NCI-H82 (cell line): ENCODE results near the gene ASAP3.

Experiments
- DNase-seq: peaks from one replicate; lab custom pipeline; 2025; lab: John Stamatoyannopoulos, UW

Gene ASAP3

GRCh38 chr1:23483321-23484252 lies at the start of gene ASAP3:
Gene ASAP3, minus strand, starts transcription at chr1:23484179. Its CDS starts 46 bp downstream, at chr1:23484133.
- no peak for DNase-seq

- peak; percentile 28 for DNase-seq
These were observed 49.5 kb upstream of the ASAP3 start for GRCh38 chr1:23533246-23534023.

GRCh38 chr1:23531562-23532094 lies 47.6 kb upstream of the ASAP3 start:
- DNase-seq: no peak

DNA sequence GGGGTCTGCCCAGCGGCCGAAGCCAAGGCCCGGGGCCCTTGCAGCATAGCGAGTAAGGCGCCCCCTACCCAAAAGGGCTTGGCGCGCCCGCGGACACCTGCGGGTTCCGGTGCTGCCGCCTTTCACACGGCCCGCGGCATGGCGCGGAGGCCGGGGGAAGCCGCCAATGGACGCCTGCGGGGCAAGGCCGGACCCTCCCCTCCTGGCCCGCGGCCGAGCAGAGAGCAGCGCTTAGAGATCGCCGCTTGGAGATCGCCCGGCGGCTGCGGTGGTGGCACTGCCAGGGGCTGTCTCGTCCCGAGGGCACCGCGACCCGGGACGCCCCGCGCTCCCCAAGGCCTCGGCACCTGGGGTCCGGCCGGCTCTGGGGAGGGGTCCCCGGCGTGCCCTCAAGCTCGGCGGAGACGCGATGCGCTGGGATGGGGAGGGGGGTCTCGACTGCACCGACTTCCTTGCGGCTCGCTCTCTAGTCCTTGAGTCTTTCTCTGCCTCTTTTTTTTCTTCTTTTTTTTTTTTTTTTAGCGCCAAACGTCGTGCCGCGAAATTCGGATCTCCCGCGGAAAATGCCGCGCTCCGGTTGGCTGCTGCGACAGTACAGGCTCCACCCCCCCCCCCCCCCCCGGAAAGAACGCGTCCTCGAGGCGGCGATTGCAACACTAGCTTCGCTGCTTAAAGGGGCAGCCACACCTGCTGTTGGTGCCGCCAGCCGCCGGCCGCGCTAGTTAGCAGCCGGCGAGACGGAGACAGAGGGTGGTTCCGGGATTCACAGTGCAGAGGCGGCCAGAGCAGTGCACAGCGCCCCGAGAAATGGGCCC lies 47.0 kb upstream of the ASAP3 start, which contains the start of gene E2F2:
E2F2 (minus strand) TSS at position 487 of the 815 bp plus-strand sequence; CDS start at position 47, 440 bp downstream.
- peak; percentile 95 for DNase-seq

DNA sequence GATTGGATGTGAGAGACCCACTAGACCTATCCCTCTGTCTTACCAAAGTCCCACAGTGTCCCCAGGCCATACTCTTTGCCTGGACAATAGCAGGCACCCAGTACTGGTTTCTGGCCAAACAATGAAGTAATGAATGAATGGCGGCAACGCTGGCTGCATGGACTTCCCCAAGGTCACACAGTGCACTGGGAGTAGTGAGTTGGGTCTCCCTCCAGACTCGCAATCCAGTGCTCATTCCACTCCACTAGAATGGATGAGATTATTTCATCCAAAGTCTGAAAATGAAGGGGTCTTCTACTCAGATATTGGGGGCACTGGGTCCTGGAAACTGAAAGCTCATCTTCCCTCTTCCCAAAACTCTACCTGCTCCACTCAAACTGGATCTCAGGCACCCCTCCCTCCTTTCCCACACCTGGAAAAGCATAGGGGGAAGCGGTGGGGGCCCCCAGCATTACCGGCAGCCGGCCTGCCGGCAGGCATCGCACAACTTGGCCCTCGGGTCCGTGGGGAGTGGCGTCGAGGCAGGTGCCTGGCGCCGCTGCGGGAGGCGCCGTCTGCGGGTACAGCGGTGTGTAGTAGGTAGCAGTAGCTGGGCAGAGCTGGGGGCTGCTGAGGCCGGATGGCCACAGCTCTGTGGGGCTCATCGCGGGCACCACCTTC lies 46.2 kb upstream of the ASAP3 start:
- DNase-seq: peak; percentile 59

DNA sequence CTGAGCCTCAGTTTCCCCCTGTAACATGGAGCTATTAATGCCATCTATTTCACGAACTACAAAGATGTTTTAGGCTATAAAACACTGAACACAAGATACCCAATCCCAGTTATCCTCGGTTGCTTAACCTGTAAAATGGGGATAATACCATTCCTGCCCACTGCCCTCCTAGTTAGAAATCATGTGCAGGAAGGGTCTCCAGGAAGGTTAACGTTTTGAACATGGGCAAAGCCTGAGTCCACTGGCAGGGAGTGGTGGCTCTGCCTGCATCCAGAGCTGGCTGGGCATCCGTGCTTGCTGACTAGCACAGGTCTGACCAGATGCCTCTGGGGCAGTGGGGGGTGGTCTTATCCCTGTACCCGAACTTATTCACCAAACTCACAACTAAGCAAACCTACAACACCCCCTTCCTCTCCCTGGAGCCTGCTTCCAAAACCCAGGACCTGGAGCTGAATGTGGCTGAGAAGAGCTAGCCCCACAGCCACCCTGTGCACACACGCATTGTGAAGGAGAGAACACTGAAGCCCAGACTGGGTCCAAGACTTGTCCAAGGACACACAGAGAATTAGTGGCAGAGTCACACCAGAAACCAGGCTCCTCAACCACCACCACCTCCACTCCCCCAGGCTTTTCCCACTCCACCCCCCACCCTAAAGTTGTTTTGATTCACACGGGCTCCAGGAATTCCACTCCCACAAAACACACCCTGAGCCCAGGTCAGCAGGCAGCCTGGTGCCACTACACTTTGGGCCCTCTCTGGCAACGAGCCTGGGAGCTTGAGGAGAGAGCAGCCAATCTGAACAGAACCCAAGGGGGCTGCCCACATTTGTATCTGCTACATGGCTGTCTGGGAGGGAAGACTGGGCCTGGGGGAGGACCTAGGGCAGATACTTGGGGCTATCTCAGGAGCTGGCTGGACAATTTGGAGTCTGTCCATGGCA lies 45.4 kb upstream of the ASAP3 start:
- DNase-seq: peak; percentile 50

GRCh38 chr1:23528250-23528978 lies 44.4 kb upstream of the ASAP3 start:
- peak; percentile 86 for DNase-seq

GRCh38 chr1:23527900-23528249 lies 43.9 kb upstream of the ASAP3 start:
- DNase-seq: no peak

GRCh38 chr1:23527366-23527765 lies 43.4 kb upstream of the ASAP3 start:
- no peak for DNase-seq

GRCh38 chr1:23526329-23527041 lies 42.5 kb upstream of the ASAP3 start:
- no peak for DNase-seq

- peak; percentile 60 for DNase-seq
These were observed 41.7 kb upstream of the ASAP3 start for GRCh38 chr1:23525558-23526250.

GRCh38 chr1:23524716-23525401 lies 40.9 kb upstream of the ASAP3 start:
- peak; percentile 87 for DNase-seq

GRCh38 chr1:23524163-23524562 lies 40.2 kb upstream of the ASAP3 start:
- no peak for DNase-seq

GRCh38 chr1:23522244-23522982 lies 38.4 kb upstream of the ASAP3 start:
- DNase-seq: no peak

GRCh38 chr1:23521588-23521987 lies 37.6 kb upstream of the ASAP3 start:
- DNase-seq: peak; percentile 50

GRCh38 chr1:23517581-23517980 lies 33.6 kb upstream of the ASAP3 start:
- DNase-seq: no peak

- no peak for DNase-seq
These were observed 31.9 kb upstream of the ASAP3 start for GRCh38 chr1:23515905-23516304.
